Effector memory CD4-positive, alpha-beta T cell (primary cell): ENCODE results near the gene TPD52L3.

Experiments used
- DNase-seq, 3 donors: peaks; one replicate each; pipeline ENCODE4 v3.0.0-alpha.2; 2020
- H3K27ac ChIP-seq: 2 replicates; pipeline ENCODE4 v1.7.0; 2013; ENCODE audit warnings: mild to moderate bottlenecking, low read length, moderate library complexity; ENCODE audit not compliant: insufficient read depth, poor library complexity, severe bottlenecking
- H3K27me3 ChIP-seq: replicated peaks from 2 replicates; pipeline ENCODE4 v1.7.0; 2013; ENCODE audit warnings: mild to moderate bottlenecking, low read length; ENCODE audit not compliant: insufficient read depth, control insufficient read depth, poor library complexity, severe bottlenecking
- H3K36me3 ChIP-seq: 2 replicates; pipeline ENCODE4 v1.7.0; 2013; ENCODE audit warnings: mild to moderate bottlenecking, low read length, moderate library complexity; ENCODE audit not compliant: control insufficient read depth, insufficient read depth
- H3K4me1 ChIP-seq: 2 replicates; pipeline ENCODE4 v1.7.0; 2013; ENCODE audit warnings: low read length, mild to moderate bottlenecking; ENCODE audit not compliant: control insufficient read depth, insufficient read depth, poor library complexity, severe bottlenecking
- H3K4me3 ChIP-seq: 2 replicates; pipeline ENCODE4 v1.7.0; 2013; ENCODE audit warnings: low read length, low read depth, mild to moderate bottlenecking; ENCODE audit not compliant: insufficient read depth, poor library complexity, severe bottlenecking
- H3K9me3 ChIP-seq: 2 replicates; pipeline ENCODE4 v1.7.0; 2013; ENCODE audit warnings: mild to moderate bottlenecking, low read length, moderate library complexity; ENCODE audit not compliant: control insufficient read depth

Gene TPD52L3

DNA sequence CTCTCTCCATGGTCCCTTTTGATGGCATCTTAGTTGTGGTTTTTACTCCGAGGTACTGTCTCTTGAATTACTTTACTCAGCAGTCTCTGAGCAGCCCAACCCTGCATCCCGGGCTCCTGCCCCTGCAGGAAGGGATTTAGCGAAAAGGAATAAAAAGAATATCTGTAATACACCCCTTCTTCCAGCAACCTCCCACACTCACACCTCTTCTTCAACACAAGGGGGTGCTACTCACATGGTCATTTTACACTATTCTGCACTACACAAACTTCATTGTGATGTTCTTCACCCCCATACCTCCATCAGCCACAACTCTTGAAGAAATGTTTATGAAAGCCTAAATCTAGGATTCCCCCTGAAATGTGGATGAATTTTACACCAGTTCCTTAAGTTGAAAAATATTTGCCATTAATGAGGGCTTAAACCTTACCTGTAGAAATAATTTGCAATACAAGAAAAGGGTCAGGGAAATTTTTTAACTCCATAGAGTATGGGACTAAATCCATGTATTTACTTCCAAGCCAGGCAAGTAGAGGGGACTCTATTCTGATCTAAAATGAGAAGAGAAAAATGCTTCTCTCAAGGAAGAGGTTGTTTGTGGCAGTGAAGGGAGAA, 26.0 kb downstream of the TPD52L3 start:
- Histone ChIP-seq H3K36me3 (no peaks in the 10 kb centered on the region), H3K27me3 (no peaks in the 10 kb centered on the region), H3K9me3 (no peaks in the 10 kb centered on the region), H3K27ac (no peak overlapping the region), H3K4me1 (no peaks in the 10 kb centered on the region), H3K4me3 (no peak overlapping the region)
- DNase-seq, result peak in 1 of 3 donors; percentile 12

DNA sequence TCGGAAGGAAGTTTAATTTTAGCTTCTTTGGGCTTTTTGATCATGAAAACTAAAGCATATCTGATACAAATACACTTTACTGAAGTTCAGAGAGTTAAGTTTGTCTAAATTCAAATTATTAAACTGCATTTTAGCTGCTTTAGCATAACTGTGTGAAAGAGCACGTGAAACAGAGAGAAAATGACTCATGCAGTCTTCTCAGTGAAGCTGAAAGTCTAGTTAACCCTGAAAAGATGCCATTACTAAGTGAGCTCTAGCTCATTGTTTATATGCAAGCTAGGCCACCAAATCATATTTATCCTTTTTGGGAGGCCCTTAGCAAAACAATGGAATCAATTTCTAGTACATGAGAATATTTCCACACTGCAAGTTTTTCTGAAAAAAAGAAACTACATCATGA, 27.6 kb downstream of the TPD52L3 start:
- no peaks in the 10 kb centered on the region for H3K4me1 ChIP-seq
- no peaks in the 10 kb centered on the region for H3K9me3 ChIP-seq
- H3K27ac ChIP-seq, result no peak overlapping the region
- H3K36me3 ChIP-seq, result no peaks in the 10 kb centered on the region
- no peaks in the 10 kb centered on the region for H3K27me3 ChIP-seq
- no peak overlapping the region for H3K4me3 ChIP-seq
- DNase-seq, result no peak

DNA sequence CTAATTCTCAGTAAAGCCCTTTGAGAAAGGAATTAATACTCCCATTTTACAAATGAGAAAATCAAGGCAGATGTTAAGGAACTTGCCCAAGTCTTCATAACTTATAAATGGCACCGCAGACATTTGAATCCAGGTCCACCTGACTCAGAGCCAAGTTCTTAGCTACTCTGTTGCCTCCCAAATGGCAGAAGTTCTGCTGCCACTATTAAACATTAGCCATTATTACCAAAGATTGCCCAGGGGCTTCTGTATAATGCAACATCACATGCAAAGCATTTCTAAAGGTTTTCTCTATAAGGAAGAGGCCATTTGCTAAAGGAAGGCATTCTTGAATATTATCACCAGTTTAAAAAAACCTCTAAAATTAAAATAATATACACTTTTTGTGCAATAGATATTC, 28.3 kb downstream of the TPD52L3 start:
- Histone ChIP-seq H3K4me3 (no peak overlapping the region), H3K27me3 (no peaks in the 10 kb centered on the region), H3K4me1 (no peaks in the 10 kb centered on the region), H3K27ac (no peak overlapping the region), H3K36me3 (no peaks in the 10 kb centered on the region), H3K9me3 (no peaks in the 10 kb centered on the region)
- DNase-seq, result no peak

DNA sequence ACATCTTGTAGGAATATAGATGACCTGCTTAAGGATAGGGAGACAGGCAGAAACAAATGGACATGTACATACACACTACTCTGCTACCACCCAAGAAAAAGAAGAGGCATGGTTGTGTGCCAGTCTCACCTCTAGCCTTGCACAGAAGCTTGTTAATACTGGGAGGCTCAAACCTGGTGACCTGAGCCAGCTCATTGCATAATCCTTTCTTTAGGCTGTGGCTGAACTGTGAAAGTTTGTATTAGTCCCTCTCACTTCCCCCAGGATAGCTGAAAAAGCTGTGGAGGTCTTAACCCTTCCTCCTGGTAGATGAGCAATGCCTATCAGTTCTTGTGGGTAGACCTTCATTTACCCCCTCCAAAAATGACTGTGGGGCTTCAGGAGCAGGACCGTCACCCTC, 28.7 kb downstream of the TPD52L3 start:
- Histone ChIP-seq H3K4me1 (no peaks in the 10 kb centered on the region), H3K36me3 (no peaks in the 10 kb centered on the region), H3K4me3 (no peak overlapping the region), H3K27ac (no peak overlapping the region), H3K27me3 (no peaks in the 10 kb centered on the region), H3K9me3 (no peaks in the 10 kb centered on the region)
- no peak for DNase-seq

DNA sequence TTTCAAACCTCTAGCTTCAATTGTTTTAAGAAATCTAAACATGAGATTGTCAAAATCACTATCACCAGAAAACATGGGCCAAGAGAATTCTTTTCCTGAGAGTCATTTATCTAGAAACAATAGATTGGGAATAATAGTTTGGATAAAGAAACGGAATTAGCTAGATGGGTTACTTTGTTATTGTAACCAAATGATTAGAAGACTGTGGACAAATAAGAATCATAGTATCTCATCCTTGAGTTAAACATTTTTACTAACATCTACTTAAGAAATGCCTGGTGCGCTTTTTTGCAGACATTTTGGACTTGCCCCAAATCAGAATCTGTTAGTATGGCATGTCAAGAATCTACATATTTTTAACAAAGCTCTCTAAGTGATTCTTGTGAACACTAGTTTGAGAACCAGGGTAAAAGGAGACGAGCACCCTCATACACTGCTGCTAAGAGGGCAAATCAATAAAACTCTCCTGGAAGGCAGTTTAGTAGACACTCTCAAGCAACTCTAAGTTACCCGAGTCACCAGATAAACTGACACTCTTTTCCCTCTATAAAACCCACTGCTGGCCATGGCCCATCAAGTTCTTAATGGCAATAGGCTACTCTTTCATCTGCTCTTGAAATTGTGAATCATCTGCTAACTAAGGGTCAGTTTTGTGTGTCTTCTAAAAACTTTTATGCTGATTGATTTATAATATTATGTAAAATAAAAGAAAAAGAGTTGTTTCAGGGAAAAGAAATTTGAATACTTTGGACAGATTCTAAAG, 39.1 kb downstream of the TPD52L3 start:
- no peak for DNase-seq
- no peaks in the 10 kb centered on the region for H3K27me3 ChIP-seq
- H3K9me3 ChIP-seq, result peaks cover 3% of the 10 kb centered on the region
- no peak overlapping the region for H3K4me3 ChIP-seq
- H3K27ac ChIP-seq, result no peak overlapping the region
- no peaks in the 10 kb centered on the region for H3K36me3 ChIP-seq
- H3K4me1 ChIP-seq, result no peaks in the 10 kb centered on the region

DNA sequence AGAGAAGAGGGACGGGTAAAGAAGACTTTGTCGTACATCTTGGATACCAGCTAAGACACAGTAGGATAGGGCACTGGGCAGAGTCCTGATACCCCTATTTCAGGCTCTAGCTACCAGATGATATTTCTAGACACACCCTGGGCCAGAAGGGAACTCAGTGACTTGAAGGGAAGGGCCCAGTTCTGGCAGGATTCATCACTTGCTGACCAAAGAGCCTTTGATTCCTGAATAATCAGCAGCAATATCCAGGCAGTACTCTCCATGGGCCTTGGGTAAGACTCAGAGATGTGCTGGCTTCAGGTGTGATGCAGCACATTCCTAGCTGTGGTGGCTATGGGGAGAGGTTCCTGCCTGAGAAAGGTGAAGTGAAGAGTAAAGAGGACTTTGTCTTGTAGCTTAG, 40.7 kb downstream of the TPD52L3 start:
- no peaks in the 10 kb centered on the region for H3K27me3 ChIP-seq

More for the DNA sequence above, 40.7 kb downstream of the TPD52L3 start:
- DNase-seq, result no peak
- Histone ChIP-seq H3K27ac (no peak overlapping the region), H3K4me3 (no peak overlapping the region), H3K36me3 (no peaks in the 10 kb centered on the region), H3K4me1 (no peaks in the 10 kb centered on the region), H3K9me3 (peaks cover 3% of the 10 kb centered on the region)
